GM12865 (cell line): Measurements from ENCODE around the gene FXYD5.

ENCODE experiments used
- DNase-seq: peaks from one replicate; pipeline ENCODE4 v3.0.0; 2010; ENCODE audit warnings: low read depth
- H3K4me3 ChIP-seq: 2 replicates; pipeline ENCODE4 v1.5.1; 2011; ENCODE audit warnings: mild to moderate bottlenecking, low read depth, low read length, control low read depth
- TF ChIP-seq, protein P1 (sequence below): IDR thresholded peaks from 2 replicates; pipeline ENCODE4 v1.5.1; 2011; ENCODE audit warnings: low read length, control low read depth, low read depth, inconsistent platforms; ENCODE audit not compliant: insufficient read depth; ENCODE audit errors: missing control alignments

Gene FXYD5

DNA sequence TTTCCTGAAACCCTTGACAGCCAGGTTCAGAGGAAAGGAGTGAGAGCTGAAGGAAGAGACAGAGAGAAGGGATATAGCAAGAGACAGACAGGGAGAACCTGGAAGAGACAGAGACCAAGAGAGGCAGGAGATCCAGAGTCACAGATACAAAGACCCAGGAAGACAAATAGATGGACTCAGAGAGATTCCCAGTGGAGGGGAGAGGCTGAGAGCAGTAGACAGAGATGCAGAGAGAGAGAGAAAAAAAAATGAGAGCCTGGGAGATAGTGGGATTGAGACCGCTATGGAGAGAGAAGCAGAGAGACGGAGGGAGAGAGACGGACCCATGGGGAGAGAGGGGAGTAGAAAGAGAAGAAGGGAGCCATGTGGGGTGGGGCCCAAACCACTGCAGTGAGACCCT is 10.7 kb upstream of the FXYD5 start:
- DNase-seq: no peak
- TF ChIP-seq, protein P1, sequence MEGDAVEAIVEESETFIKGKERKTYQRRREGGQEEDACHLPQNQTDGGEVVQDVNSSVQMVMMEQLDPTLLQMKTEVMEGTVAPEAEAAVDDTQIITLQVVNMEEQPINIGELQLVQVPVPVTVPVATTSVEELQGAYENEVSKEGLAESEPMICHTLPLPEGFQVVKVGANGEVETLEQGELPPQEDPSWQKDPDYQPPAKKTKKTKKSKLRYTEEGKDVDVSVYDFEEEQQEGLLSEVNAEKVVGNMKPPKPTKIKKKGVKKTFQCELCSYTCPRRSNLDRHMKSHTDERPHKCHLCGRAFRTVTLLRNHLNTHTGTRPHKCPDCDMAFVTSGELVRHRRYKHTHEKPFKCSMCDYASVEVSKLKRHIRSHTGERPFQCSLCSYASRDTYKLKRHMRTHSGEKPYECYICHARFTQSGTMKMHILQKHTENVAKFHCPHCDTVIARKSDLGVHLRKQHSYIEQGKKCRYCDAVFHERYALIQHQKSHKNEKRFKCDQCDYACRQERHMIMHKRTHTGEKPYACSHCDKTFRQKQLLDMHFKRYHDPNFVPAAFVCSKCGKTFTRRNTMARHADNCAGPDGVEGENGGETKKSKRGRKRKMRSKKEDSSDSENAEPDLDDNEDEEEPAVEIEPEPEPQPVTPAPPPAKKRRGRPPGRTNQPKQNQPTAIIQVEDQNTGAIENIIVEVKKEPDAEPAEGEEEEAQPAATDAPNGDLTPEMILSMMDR: no peak
- H3K4me3 ChIP-seq: no peak overlapping the region

DNA sequence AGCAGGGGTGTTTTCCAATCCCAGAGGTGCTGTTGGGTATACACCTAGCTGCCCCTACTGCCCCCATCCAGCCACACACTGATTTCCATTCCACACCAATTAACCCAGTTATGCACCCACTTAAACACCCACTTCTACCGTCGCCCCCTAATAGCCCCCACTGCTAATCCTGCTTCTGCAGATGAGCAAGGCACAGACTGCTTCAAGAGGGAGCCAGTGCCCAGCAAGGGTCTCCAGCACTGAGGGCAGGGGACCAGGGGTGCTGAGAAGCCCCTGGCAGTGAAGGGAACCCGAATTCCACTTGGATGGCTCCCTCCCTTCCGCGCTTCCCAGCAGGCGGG is 10.3 kb upstream of the FXYD5 start:
- TF ChIP-seq, protein P1: no peak

DNA sequence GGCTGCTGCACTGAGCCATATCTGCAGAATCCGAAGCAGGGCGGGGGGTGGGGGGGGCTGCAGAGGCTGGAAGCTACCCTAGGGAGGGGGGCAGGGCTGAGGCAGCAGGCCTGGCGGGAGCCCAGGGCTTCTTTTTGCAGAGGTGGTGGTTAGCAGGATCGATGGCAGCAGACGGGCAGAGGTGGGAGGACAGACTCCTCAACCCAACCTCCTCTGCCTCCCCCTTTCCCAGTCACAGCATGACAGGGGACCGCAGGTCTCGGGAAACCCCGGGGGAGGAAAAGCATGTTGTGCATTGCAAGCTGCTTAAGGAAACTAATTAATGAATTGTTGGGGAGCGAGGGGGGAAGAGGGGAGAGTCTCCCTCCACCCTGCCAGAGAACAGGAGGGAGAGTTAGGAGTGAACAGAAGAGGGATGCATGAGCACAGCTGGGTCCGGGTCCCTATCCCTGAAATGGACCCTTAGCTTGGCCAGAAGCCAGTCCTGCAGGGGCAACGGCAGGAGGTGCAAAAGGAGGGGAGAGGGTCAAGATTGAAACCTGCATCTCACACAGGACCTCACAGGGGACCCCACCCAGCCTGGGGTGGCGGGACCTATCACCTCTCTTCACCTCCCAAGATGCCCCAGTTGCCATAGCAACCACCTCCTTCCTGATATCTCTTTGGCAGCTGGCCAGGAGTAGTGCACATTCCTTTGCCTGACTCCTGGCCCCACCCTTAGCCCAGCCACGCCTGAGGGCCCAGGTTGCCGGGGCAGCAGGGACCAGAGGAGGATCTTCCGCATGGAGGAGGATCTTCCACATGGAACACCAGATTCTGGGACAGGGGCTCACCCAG is 9.7 kb upstream of the FXYD5 start:
- H3K4me3 ChIP-seq: no peak overlapping the region
- peak; percentile 36 for DNase-seq
- TF ChIP-seq, protein P1: no peak

More for the DNA sequence above, 10.3 kb upstream of the FXYD5 start:
- DNase-seq: no peak
- no peak overlapping the region for H3K4me3 ChIP-seq

DNA sequence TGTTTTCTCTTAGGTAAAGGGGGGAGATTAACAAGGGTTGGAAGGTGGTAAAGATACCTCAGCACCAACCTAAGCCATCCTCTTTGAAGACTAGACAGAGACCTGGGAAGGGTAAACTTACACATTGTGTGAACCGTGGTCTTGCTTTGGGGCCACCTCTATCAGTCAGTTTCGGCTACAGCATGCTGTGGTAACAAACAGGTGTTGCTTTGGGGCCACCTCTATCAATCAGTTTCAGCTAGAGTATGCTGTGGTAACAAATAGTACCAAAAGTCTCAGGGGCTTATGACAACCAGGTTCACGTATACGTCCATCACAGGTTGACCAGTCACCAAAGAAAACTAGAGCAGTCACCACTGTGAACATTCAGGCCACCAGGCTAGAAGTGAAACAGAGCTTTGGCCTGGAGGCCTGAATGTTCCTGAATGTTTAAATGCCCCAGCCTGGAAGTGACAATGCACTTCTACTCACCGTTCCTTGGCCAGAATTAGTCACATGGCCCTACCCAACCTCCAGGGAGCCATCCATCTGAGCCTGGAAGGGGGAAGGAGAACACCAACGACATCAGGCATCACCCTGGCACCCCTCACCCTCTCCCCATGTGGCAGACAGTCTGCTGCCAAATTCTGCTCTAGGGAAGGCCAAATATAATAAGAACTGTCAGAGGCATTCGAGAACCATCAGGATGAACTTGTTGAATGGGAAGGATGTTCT is 7.6 kb upstream of the FXYD5 start:
- no peak overlapping the region for H3K4me3 ChIP-seq
- DNase-seq: no peak
- TF ChIP-seq, protein P1: no peak

DNA sequence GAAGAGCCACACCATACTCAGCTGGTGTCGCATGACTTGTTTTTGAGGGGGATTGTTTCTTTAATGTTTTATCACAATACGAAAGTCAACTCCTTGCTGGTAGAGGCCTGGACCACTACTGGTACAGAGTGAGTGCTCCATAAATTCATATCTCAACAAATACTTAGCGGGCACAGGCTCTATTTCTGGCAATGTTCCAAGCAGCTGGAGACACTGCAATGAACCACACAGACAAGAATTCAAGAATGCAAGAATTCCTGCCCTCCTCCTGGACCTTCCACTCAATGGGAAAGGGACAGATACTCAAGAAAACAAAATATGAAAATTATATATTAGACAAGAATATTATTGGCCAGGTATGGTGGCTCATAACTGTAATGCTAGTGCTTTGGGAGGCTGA is 5.1 kb upstream of the FXYD5 start:
- DNase-seq: no peak
- H3K4me3 ChIP-seq: no peak overlapping the region
- TF ChIP-seq, protein P1: no peak

DNA sequence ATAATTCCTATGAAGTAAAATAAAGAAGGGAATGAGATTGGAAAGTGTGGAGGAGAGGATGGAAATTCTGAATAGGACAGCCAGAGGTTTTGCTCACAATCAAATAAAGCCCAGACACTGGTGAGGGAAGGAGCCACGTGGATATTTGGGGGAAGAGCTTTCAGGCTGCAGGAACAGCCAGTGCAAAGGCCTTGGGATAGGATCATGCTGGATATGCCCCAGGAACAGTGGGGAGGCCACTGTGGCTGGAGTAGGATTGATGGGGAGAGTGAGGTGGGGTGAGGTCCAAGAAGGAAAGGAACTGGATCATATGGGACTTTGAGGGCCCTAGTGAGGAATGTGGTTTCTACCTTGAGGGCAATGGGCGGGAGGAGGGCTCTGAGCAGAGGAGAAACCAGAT is 4.1 kb upstream of the FXYD5 start:
- TF ChIP-seq, protein P1: no peak
- no peak for DNase-seq

More for the DNA sequence above, 4.1 kb upstream of the FXYD5 start:
- H3K4me3 ChIP-seq: no peak overlapping the region
